Kidney epithelial cell (primary cell): Measurements from ENCODE around the gene FYN. TPM values are rescaled to one million over a fixed set of nuclear protein-coding genes. Genes with fewer than 3 reads are reported as not detected.

Experiments
- DNase-seq: peaks from one replicate; pipeline ENCODE4 v3.0.0-alpha.2; 2010; ENCODE audit warnings: low read depth
- H3K27me3 ChIP-seq: 2 replicates; pipeline ENCODE4 v1.6.0; 2011; ENCODE audit warnings: low read length; ENCODE audit not compliant: control insufficient read depth, insufficient read depth
- H3K36me3 ChIP-seq: 2 replicates; pipeline ENCODE4 v1.5.1; 2011; ENCODE audit warnings: low read length; ENCODE audit not compliant: control insufficient read depth, insufficient read depth
- H3K4me3 ChIP-seq: 2 replicates; pipeline ENCODE4 v1.5.1; 2011; ENCODE audit warnings: low read depth, mild to moderate bottlenecking, control low read depth, low read length
- CTCF ChIP-seq: IDR thresholded peaks from 2 replicates; pipeline ENCODE4 v1.5.1; 2011; ENCODE audit warnings: mild to moderate bottlenecking, moderate library complexity, low read length, control low read depth, inconsistent platforms; ENCODE audit not compliant: insufficient read depth, poor library complexity, severe bottlenecking
- total RNA-seq: library from RNA; depleted of rRNA; stranded (reverse); fragments of >200 nt; gene quantifications from 2 replicates; pipeline ENCODE4 v1.2.3, GENCODE V29; 2015

The FYN gene
- total RNA-seq, 1 donor from 2014 or later = 133 TPM

- H3K27me3 ChIP-seq = no peaks in the 10 kb centered on the region
- TF ChIP-seq CTCF = no peak
- no peaks in the 10 kb centered on the region for H3K36me3 ChIP-seq
- no peak for DNase-seq
- no peak overlapping the region for H3K4me3 ChIP-seq
These were observed 27.5 kb upstream of the FYN start for GRCh38 chr6:111900735-111901134.

GRCh38 chr6:111899531-111899930, 26.3 kb upstream of the FYN start:
- H3K36me3 ChIP-seq = no peaks in the 10 kb centered on the region
- no peaks in the 10 kb centered on the region for H3K27me3 ChIP-seq
- no peak for DNase-seq
- TF ChIP-seq CTCF = no peak
- no peak overlapping the region for H3K4me3 ChIP-seq

- no peak for DNase-seq
- H3K4me3 ChIP-seq = no peak overlapping the region
- H3K36me3 ChIP-seq = no peaks in the 10 kb centered on the region
- TF ChIP-seq CTCF = no peak
- no peaks in the 10 kb centered on the region for H3K27me3 ChIP-seq
These were observed 25.2 kb upstream of the FYN start for GRCh38 chr6:111898452-111898851.

- no peaks in the 10 kb centered on the region for H3K27me3 ChIP-seq
- TF ChIP-seq CTCF = no peak
- no peaks in the 10 kb centered on the region for H3K36me3 ChIP-seq
- DNase-seq = no peak
- H3K4me3 ChIP-seq = no peak overlapping the region
These were observed 21.7 kb upstream of the FYN start for GRCh38 chr6:111894951-111895350.

- DNase-seq = no peak
- TF ChIP-seq CTCF = no peak
- H3K4me3 ChIP-seq = no peak overlapping the region
- H3K27me3 ChIP-seq = no peaks in the 10 kb centered on the region
- H3K36me3 ChIP-seq = no peaks in the 10 kb centered on the region
These were observed 21.0 kb upstream of the FYN start for GRCh38 chr6:111894272-111894671.

- Histone ChIP-seq H3K36me3 (no peaks in the 10 kb centered on the region), H3K4me3 (no peak overlapping the region), H3K27me3 (no peaks in the 10 kb centered on the region)
- no peak for TF ChIP-seq CTCF
- DNase-seq = no peak
These were observed 19.2 kb upstream of the FYN start for GRCh38 chr6:111892431-111892830.
